A673 (cell line): Measurements from ENCODE around the gene SLX4IP.
A peak's percentile ranks its signal among the peaks of the same experiment; 100 is the strongest.

Source experiments
- CTCF ChIP-seq: fragments of 300-800, 200-600 bp; sonication (generic); conservative IDR thresholded peaks from 2 replicates; pipeline ENCODE4 v1.5.1; 2017; ENCODE audit warnings: low read depth, mild to moderate bottlenecking, antibody characterized with exemption, low read length, moderate library complexity, mixed read lengths
- EZH2 ChIP-seq: fragments of 200-600 bp; sonication (generic); IDR thresholded peaks from 2 replicates; pipeline ENCODE4 v1.6.1; 2017; ENCODE audit warnings: borderline replicate concordance, low read depth, mild to moderate bottlenecking, mixed read lengths, antibody characterized with exemption, low read length; ENCODE audit not compliant: poor library complexity, severe bottlenecking

- TF ChIP-seq CTCF: 0 out of 2 replicates have a peak, but pooled peaks have one; percentile 19
- TF ChIP-seq EZH2: no peak
Measured at GRCh38 chr20:10433623-10434466, 1.3 kb upstream of the SLX4IP start, which contains the start of gene MKKS.
